Tibial nerve (tissue), 4 donors: Measurements from ENCODE around the gene CGNL1.

Source experiments
- EP300 ChIP-seq, 2 donors: sonication (generic); formaldehyde crosslinking; IDR thresholded peaks; one replicate each; pipeline ENCODE4 v1.6.1; 2017; ENCODE audit warnings: antibody characterized with exemption in 2 of 2, mild to moderate bottlenecking in 1 of 2
- POLR2A ChIP-seq, 2 donors: fragments of 450-650 bp; IDR thresholded peaks; one replicate each; pipeline ENCODE4 v1.6.1; 2017; ENCODE audit warnings: antibody characterized with exemption in 2 of 2, mild to moderate bottlenecking in 2 of 2, moderate library complexity in 2 of 2
- TF ChIP-seq, protein P1 (sequence below), 5 experiments: fragments of 200-600 bp in 3 of 5; fragments of 450-650 bp in 2 of 5; sonication (generic) in 3 of 5; IDR thresholded peaks; one replicate each; pipeline ENCODE4 v1.5.1; 2016 to 2019; ENCODE audit warnings: antibody characterized with exemption in 5 of 5, mild to moderate bottlenecking in 3 of 5, moderate library complexity in 2 of 5

DNA sequence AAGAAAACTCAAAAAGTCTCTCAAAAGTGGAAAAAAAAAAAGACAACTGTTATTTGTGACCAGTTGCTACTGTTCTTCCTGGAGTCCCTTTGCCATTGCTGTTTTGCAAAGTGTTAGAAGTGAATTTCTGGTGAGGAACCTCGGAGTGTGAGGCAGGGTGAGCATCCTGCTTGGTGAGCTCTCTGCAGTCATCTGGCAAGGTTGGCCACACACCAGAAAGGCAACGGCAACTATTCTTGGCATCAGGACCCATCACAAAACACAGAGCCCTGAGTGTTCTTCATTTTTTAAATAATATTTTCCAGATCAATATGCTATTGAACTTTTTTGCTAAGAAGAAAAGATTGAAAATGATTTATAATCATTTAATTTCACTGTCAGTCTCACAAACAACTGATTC, 60.7 kb downstream of the CGNL1 start:
- TF ChIP-seq, protein P1, sequence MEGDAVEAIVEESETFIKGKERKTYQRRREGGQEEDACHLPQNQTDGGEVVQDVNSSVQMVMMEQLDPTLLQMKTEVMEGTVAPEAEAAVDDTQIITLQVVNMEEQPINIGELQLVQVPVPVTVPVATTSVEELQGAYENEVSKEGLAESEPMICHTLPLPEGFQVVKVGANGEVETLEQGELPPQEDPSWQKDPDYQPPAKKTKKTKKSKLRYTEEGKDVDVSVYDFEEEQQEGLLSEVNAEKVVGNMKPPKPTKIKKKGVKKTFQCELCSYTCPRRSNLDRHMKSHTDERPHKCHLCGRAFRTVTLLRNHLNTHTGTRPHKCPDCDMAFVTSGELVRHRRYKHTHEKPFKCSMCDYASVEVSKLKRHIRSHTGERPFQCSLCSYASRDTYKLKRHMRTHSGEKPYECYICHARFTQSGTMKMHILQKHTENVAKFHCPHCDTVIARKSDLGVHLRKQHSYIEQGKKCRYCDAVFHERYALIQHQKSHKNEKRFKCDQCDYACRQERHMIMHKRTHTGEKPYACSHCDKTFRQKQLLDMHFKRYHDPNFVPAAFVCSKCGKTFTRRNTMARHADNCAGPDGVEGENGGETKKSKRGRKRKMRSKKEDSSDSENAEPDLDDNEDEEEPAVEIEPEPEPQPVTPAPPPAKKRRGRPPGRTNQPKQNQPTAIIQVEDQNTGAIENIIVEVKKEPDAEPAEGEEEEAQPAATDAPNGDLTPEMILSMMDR (IDR thresholded peaks at IDR 0.05): no peak
- no peak for TF ChIP-seq EP300 (IDR thresholded peaks at IDR 0.05)
- no peak for TF ChIP-seq POLR2A (IDR thresholded peaks at IDR 0.05)
